GM12873 (cell line): ENCODE measurements around the gene ATXN3L.

Experiments used
- CTCF ChIP-seq: IDR thresholded peaks from 2 replicates; pipeline ENCODE4 v1.5.1; 2012; ENCODE audit warnings: low read depth, mild to moderate bottlenecking, moderate library complexity, low read length, control low read depth; ENCODE audit not compliant: insufficient read depth; ENCODE audit errors: missing control alignments

ATXN3L gene

GRCh38 chrX:13270360-13270759 is 49.5 kb downstream of the ATXN3L start:
- TF ChIP-seq CTCF: no peak

GRCh38 chrX:13268874-13269273 is 51.0 kb downstream of the ATXN3L start:
- TF ChIP-seq CTCF: no peak
